Uterus (tissue), 4 donors: ENCODE data around the gene KCTD21. TPM values are rescaled to one million over a fixed set of nuclear protein-coding genes. Genes with fewer than 3 reads are reported as not detected.

Experiments
- DNase-seq, 2 donors: peaks; one replicate each; pipeline ENCODE4 v3.0.0-alpha.2; 2019 to 2020
- H3K27ac ChIP-seq, 2 donors: fragments of 200-600 bp; sonication (generic); 1 replicate in 1 of 2; 2 replicates in 1 of 2; pipeline ENCODE4 v1.5.1; 2016 to 2018
- H3K27me3 ChIP-seq, 2 donors: fragments of 200-600 bp; sonication (generic); one replicate each; pipeline ENCODE4 v1.5.1; 2018 to 2019; ENCODE audit warnings: control low read depth in 1 of 2
- H3K36me3 ChIP-seq, 2 donors: fragments of 200-600 bp; sonication (generic); one replicate each; pipeline ENCODE4 v1.5.1; 2019; ENCODE audit warnings: control low read depth in 1 of 2
- H3K4me1 ChIP-seq, 2 donors: fragments of 200-600 bp; sonication (generic); one replicate each; pipeline ENCODE4 v1.5.1; 2018 to 2019; ENCODE audit warnings: control low read depth in 1 of 2
- H3K4me3 ChIP-seq, 2 donors: fragments of 200-600 bp; sonication (generic); 1 replicate in 1 of 2; 2 replicates in 1 of 2; pipeline ENCODE4 v1.5.1; 2018 to 2019; ENCODE audit warnings: mild to moderate bottlenecking in 1 of 2
- H3K9me3 ChIP-seq, 2 donors: fragments of 200-600 bp; sonication (generic); one replicate each; pipeline ENCODE4 v1.5.1; 2019; ENCODE audit warnings: control low read depth in 1 of 2
- POLR2A ChIP-seq, 2 donors: fragments of 450-650 bp; IDR thresholded peaks; one replicate each; pipeline ENCODE4 v1.6.1; 2016; ENCODE audit warnings: antibody characterized with exemption in 2 of 2, mild to moderate bottlenecking in 1 of 2, moderate library complexity in 1 of 2
- intact Hi-C: fragments of 100-400 bp; cut with DNase I; formaldehyde crosslinking; loops from one replicate; pipeline ENCODE4 v1.15.1; 2023; ENCODE audit warnings: low total_unique reads
- total RNA-seq, 4 donors: library from RNA; depleted of rRNA in 3 of 4; stranded (reverse); fragments of >200 nt in 3 of 4; gene quantifications; one replicate each; pipeline versions ENCODE4 v1.1.0 to v1.2.4, GENCODE V29; 2014 to 2023
- TF ChIP-seq, protein P1 (sequence below), 4 experiments: fragments of 200-600 bp in 2 of 4; fragments of 450-650 bp in 2 of 4; sonication (generic) in 2 of 4; IDR thresholded peaks; one replicate each; pipeline ENCODE4 v1.5.1; 2016 to 2019; ENCODE audit warnings: antibody characterized with exemption in 4 of 4, mild to moderate bottlenecking in 2 of 4, moderate library complexity in 1 of 4
- donor health status: DM: yes; HTN: yes; CAD: no.

The KCTD21 gene
- total RNA-seq, 4 donors from 2014 or later = 6.2 to 12.4 (median 10.6) TPM

DNA sequence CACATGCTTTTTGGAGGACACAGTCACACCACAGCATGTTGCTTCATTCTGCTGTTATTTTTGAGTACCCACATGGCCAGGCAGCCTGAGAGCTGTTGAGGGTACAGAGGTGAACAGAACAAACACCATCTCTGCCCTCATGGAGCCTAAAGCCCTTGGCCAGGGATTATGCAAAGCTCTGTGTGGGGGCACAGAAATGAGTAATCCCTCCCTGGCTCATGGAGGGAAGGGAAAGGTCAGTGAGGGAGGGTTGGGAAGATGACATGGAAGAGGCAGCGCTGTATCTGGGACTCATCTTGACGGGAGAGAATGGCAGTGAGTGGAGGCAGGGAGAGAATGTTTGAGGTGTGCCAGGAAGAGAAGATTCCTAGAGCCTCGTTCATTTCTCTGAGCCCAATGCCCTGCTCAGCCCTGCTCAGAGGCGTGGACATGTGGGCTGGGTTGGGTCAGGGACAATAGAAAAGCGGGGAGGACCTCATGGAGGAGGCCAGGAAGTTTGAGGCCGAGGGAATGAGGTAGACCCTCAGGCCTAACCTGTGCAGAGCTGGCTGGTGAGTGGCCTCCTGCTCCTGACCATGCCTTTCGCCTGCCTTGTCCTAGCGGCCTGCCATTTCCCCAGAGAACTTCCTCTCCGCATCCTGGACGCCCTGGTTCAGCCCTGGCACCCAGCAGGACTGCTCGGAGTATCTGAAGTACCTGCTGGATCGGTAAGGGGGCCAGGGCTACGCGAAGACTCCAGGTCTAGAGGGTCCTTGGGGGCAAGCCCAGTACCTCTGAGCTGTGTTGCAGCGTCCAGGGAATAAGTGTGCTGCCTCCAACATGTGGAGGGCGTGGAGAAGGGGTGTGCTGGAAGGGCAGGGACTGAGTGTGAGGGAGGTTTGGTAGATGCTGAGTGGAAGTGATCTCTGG is 20.1 kb upstream of the KCTD21 start:
- no peaks in the 10 kb centered on the region for H3K4me1 ChIP-seq
- no peak overlapping the region for H3K4me3 ChIP-seq
- H3K9me3 ChIP-seq = no peaks in the 10 kb centered on the region
- DNase-seq = no peak
- H3K36me3 ChIP-seq = no peaks in the 10 kb centered on the region
- no peak overlapping the region for H3K27ac ChIP-seq
- no peaks in the 10 kb centered on the region for H3K27me3 ChIP-seq
- no peak for TF ChIP-seq POLR2A (IDR thresholded peaks at IDR 0.05)
- TF ChIP-seq, protein P1, sequence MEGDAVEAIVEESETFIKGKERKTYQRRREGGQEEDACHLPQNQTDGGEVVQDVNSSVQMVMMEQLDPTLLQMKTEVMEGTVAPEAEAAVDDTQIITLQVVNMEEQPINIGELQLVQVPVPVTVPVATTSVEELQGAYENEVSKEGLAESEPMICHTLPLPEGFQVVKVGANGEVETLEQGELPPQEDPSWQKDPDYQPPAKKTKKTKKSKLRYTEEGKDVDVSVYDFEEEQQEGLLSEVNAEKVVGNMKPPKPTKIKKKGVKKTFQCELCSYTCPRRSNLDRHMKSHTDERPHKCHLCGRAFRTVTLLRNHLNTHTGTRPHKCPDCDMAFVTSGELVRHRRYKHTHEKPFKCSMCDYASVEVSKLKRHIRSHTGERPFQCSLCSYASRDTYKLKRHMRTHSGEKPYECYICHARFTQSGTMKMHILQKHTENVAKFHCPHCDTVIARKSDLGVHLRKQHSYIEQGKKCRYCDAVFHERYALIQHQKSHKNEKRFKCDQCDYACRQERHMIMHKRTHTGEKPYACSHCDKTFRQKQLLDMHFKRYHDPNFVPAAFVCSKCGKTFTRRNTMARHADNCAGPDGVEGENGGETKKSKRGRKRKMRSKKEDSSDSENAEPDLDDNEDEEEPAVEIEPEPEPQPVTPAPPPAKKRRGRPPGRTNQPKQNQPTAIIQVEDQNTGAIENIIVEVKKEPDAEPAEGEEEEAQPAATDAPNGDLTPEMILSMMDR (IDR thresholded peaks at IDR 0.05) = no peak
- intact Hi-C loops = no loop called here

DNA sequence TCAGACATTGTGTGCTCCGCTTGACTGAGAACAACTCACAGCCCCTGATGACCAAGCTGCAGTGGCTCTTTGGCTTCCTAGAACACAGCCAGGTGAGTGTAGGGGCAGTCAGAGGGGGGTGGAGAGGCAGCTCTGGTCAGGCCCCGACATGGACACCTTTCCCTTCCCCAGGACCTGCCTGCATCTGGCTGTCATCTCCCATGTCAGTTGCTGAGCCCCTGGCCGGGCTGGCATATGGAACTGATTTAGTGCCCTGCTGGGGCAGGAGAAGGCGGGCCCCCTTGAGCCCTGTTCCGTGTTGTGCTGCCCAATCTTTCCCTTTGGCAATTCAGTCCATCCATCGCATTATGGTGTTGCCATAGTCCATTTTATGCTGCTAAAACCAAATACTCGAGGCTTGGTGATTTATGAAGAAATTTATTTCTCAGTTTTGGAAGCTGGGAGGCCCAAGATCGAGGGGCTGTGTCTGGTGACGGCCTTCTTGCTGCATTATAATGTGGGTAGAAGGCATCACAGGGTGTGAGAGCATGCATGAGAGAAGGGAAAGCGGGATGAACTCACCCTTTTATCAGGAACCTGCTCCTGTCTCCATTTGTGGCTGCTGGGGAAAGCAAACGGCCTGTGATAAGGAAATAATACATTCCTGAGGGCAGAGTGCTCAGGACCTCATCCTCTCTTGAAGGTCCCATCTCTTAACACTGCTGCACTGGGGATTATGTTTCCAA is 19.3 kb upstream of the KCTD21 start:
- H3K27me3 ChIP-seq = no peaks in the 10 kb centered on the region
- H3K27ac ChIP-seq = no peak overlapping the region
- H3K4me1 ChIP-seq = no peaks in the 10 kb centered on the region
- TF ChIP-seq, protein P1 (IDR thresholded peaks at IDR 0.05) = no peak
- TF ChIP-seq POLR2A (IDR thresholded peaks at IDR 0.05) = no peak
- no peak for DNase-seq
- intact Hi-C loops = no loop called here
- no peaks in the 10 kb centered on the region for H3K9me3 ChIP-seq
- no peak overlapping the region for H3K4me3 ChIP-seq
- no peaks in the 10 kb centered on the region for H3K36me3 ChIP-seq

DNA sequence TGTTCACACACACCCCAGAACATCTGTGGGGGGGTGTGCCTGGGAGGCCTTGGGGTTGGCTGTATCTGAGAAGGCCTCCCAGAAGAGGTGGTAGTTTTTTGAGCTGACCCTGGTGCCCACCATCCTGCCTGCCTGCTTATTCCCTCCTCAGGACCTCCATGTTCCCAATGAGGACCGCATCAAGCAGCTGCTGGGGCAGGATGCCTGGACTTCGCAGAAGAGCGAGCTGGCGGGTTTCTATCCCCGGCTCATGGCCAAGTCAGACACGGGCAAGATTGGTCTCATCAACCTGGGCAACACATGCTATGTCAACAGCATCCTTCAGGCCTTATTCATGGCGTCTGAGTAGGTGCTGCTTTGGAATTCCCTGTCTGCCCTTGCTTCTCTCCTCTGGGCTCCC is 17.3 kb upstream of the KCTD21 start:
- TF ChIP-seq, protein P1 (IDR thresholded peaks at IDR 0.05) = no peak
- TF ChIP-seq POLR2A (IDR thresholded peaks at IDR 0.05) = no peak
- no peaks in the 10 kb centered on the region for H3K9me3 ChIP-seq
- no peaks in the 10 kb centered on the region for H3K27me3 ChIP-seq
- no peak overlapping the region for H3K27ac ChIP-seq
- DNase-seq = no peak
- intact Hi-C loops = no loop called here
- no peaks in the 10 kb centered on the region for H3K36me3 ChIP-seq
- no peaks in the 10 kb centered on the region for H3K4me1 ChIP-seq
- no peak overlapping the region for H3K4me3 ChIP-seq

DNA sequence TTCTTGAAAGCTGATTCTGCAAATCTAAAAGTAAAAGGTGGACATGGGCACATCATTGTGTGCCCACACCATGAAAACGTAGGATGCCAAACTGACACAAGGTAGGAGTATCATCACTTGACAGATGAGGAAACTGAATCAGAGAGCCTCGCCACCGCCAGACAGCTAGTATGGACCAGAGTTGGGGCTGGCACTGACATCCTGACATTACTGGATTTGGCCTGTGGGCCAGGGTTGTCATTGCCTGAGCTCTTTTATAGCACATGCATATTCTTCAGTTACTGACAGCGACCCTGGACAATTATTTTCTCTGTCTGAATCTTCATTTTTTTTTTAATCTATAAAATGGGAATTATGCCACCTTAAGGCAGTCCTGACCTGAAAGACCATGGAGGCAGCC is 16.8 kb upstream of the KCTD21 start:
- no peaks in the 10 kb centered on the region for H3K36me3 ChIP-seq

More for the DNA sequence above, 16.8 kb upstream of the KCTD21 start:
- Histone ChIP-seq H3K27me3 (no peaks in the 10 kb centered on the region), H3K27ac (no peak overlapping the region), H3K4me1 (no peaks in the 10 kb centered on the region), H3K9me3 (no peaks in the 10 kb centered on the region), H3K4me3 (no peak overlapping the region)
- DNase-seq = no peak
- TF ChIP-seq POLR2A (IDR thresholded peaks at IDR 0.05) = no peak
- TF ChIP-seq, protein P1 (IDR thresholded peaks at IDR 0.05) = no peak
- intact Hi-C loops = no loop called here
